SK-N-SH (cell line): ENCODE results near the gene NIPAL1. TPM values are rescaled to one million over a fixed set of nuclear protein-coding genes. Genes with fewer than 3 reads are reported as not detected.

Experiments
- CTCF ChIA-PET: fragments of 300-600, 350-600 bp; formaldehyde crosslinking; extraction: SDS; loops from one replicate; lab custom pipeline; 2021; lab: Yijun Ruan, JAX
- POLR2A ChIA-PET: fragments of 350-600 bp; sonication (Branson Sonifier 250); formaldehyde crosslinking; extraction: SDS; loops from one replicate; lab custom pipeline; 2020; ENCODE audit warnings: antibody characterized with exemption, inconsistent platforms; lab: Yijun Ruan, JAX
- DNase-seq: peaks from one replicate; pipeline ENCODE4 v3.0.0; 2012
- H2AFZ ChIP-seq: fragments of 200-600 bp; sonication (generic); 2 replicates; pipeline ENCODE4 v1.8.1; 2016; ENCODE audit warnings: antibody characterized with exemption, mild to moderate bottlenecking, low read depth
- H3F3A ChIP-seq: fragments of 200-600 bp; sonication (generic); replicated peaks from 2 replicates; pipeline ENCODE3; 2016; ENCODE audit warnings: antibody characterized with exemption, mild to moderate bottlenecking; ENCODE audit not compliant: insufficient read depth
- H3K27ac ChIP-seq, 2 experiments: fragments of 200-500 bp in 1 of 2; fragments of 200-600 bp in 1 of 2; sonication (Bioruptor generic) in 1 of 2; sonication (generic), shearing (Covaris generic) in 1 of 2; 2 replicates each; pipeline versions ENCODE4 v1.5.1 to v1.6.1; 2014 to 2016; ENCODE audit warnings: low read depth in 2 of 2, inconsistent platforms in 1 of 2, low read length in 1 of 2, mild to moderate bottlenecking in 1 of 2, mixed read lengths in 1 of 2
- H3K27me3 ChIP-seq: fragments of 200-600 bp; sonication (generic), shearing (Covaris generic); 2 replicates; pipeline ENCODE4 v1.6.1; 2016; ENCODE audit warnings: mixed run types; ENCODE audit not compliant: insufficient read depth
- H3K36me3 ChIP-seq, 2 experiments: fragments of 200-500 bp in 1 of 2; fragments of 200-600 bp in 1 of 2; sonication (Bioruptor generic) in 1 of 2; sonication (generic) in 1 of 2; replicated peaks in 1 of 2; 2 replicates each; pipeline versions ENCODE3 to v1.5.1; 2014 to 2016; ENCODE audit warnings: low read length in 1 of 2, mild to moderate bottlenecking in 1 of 2; ENCODE audit not compliant: insufficient read depth in 2 of 2, control insufficient read depth in 1 of 2
- H3K4me1 ChIP-seq, 2 experiments: fragments of 200-500 bp in 1 of 2; fragments of 200-600 bp in 1 of 2; sonication (Bioruptor generic) in 1 of 2; sonication (generic), shearing (Covaris generic) in 1 of 2; 2 replicates each; pipeline versions ENCODE4 v1.5.1 to v1.6.1; 2014 to 2016; ENCODE audit warnings: low read depth in 1 of 2, low read length in 1 of 2, mixed run types in 1 of 2; ENCODE audit not compliant: insufficient read depth in 2 of 2, control insufficient read depth in 1 of 2
- H3K4me2 ChIP-seq: fragments of 200-600 bp; sonication (generic), shearing (Covaris generic); 2 replicates; pipeline ENCODE4 v1.6.1; 2017; ENCODE audit warnings: mixed run types
- H3K4me3 ChIP-seq, 2 experiments: fragments of 200-500 bp in 1 of 2; fragments of 200-600 bp in 1 of 2; sonication (Bioruptor generic) in 1 of 2; sonication (generic), shearing (Covaris generic) in 1 of 2; 2 replicates each; pipeline versions ENCODE4 v1.5.1 to v1.8.1; 2014 to 2016; ENCODE audit warnings: low read depth in 2 of 2, inconsistent platforms in 1 of 2, low read length in 1 of 2, mild to moderate bottlenecking in 1 of 2, mixed read lengths in 1 of 2, moderate library complexity in 1 of 2
- H3K79me2 ChIP-seq: fragments of 200-600 bp; sonication (generic); 2 replicates; pipeline ENCODE4 v1.8.1; 2017; ENCODE audit warnings: mild to moderate bottlenecking; ENCODE audit not compliant: insufficient read depth
- H3K9ac ChIP-seq: fragments of 200-600 bp; sonication (generic); 2 replicates; pipeline ENCODE4 v1.6.1; 2017; ENCODE audit warnings: mixed run types
- H3K9me2 ChIP-seq: fragments of 200-600 bp; sonication (generic); 2 replicates; pipeline ENCODE4 v1.6.1; 2017; ENCODE audit warnings: mixed run types
- H3K9me3 ChIP-seq: fragments of 200-600 bp; sonication (generic); 2 replicates; pipeline ENCODE4 v1.6.1; 2017; ENCODE audit warnings: mixed run types, mild to moderate bottlenecking, moderate library complexity
- H4K20me1 ChIP-seq: fragments of 200-600 bp; sonication (generic); 2 replicates; pipeline ENCODE4 v1.6.1; 2017; ENCODE audit warnings: mild to moderate bottlenecking, mixed run types; ENCODE audit not compliant: insufficient read depth
- CHD2 ChIP-seq: fragments of 150-350 bp; IDR thresholded peaks from 2 replicates; pipeline ENCODE4 v1.6.1; 2018; ENCODE audit warnings: low read length; ENCODE audit not compliant: partially characterized antibody
- FOXJ3 ChIP-seq: sonication (generic); formaldehyde crosslinking; IDR thresholded peaks from 2 replicates; pipeline ENCODE4 v1.5.1; 2020; ENCODE audit warnings: mild to moderate bottlenecking, missing genetic modification reagents
- FOXM1 ChIP-seq: IDR thresholded peaks from 2 replicates; pipeline ENCODE4 v1.4.0; 2012; ENCODE audit warnings: low read depth, mild to moderate bottlenecking
- GATA2 ChIP-seq: sonication (generic); formaldehyde crosslinking; IDR thresholded peaks from 2 replicates; pipeline ENCODE4 v1.5.0; 2020; ENCODE audit warnings: mild to moderate bottlenecking, missing genetic modification reagents
- NRF1 ChIP-seq: IDR thresholded peaks from 2 replicates; pipeline ENCODE4 v1.6.1; 2012; ENCODE audit warnings: low read depth, mild to moderate bottlenecking, low read length
- RXRA ChIP-seq: IDR thresholded peaks from 2 replicates; pipeline ENCODE4 v1.4.0; 2012; ENCODE audit warnings: low read depth, mild to moderate bottlenecking, borderline replicate concordance
- SIN3A ChIP-seq: IDR thresholded peaks from 2 replicates; pipeline ENCODE4 v1.6.1; 2012; ENCODE audit warnings: low read depth, mild to moderate bottlenecking, low read length, moderate library complexity, borderline replicate concordance
- TEAD4 ChIP-seq: IDR thresholded peaks from 2 replicates; pipeline ENCODE4 v1.4.0; 2012; ENCODE audit warnings: mild to moderate bottlenecking, borderline replicate concordance; ENCODE audit not compliant: insufficient read depth
- YY1 ChIP-seq: IDR thresholded peaks from 2 replicates; pipeline ENCODE4 v1.4.0; 2012; ENCODE audit warnings: low read depth, mild to moderate bottlenecking
- WGBS: methylation state at CpG from one replicate; pipeline ENCODE4 v1.1.6; 2017; ENCODE audit warnings: low lambda C conversion rate; 5-methylcytosine and 5-hydroxymethylcytosine counted together
- polyA plus RNA-seq, 3 experiments: library from polyadenylated mRNA; depleted of rRNA; stranded (reverse); fragments of >200 nt; gene quantifications; 2 replicates each; pipeline ENCODE4 v1.2.3, GENCODE V29; 2012
- TF ChIP-seq, protein P1 (sequence below): IDR thresholded peaks from 2 replicates; pipeline ENCODE4 v1.4.0; 2012; ENCODE audit warnings: low read depth
- TF ChIP-seq, protein P2 (sequence below): fragments of 200-600 bp; sonication (generic); IDR thresholded peaks from 2 replicates; pipeline ENCODE4 v1.6.1; 2017; ENCODE audit warnings: antibody characterized with exemption, mild to moderate bottlenecking, moderate library complexity
- TF ChIP-seq, protein P3 (sequence below): IDR thresholded peaks from 2 replicates; pipeline ENCODE4; 2012
- TF ChIP-seq, protein P4 (sequence below): fragments of 150-350 bp; IDR thresholded peaks from 2 replicates; pipeline ENCODE4 v1.6.1; 2016; ENCODE audit warnings: mild to moderate bottlenecking, low read depth, low read length
- TF ChIP-seq, protein P5 (sequence below): IDR thresholded peaks from 2 replicates; pipeline ENCODE4 v1.4.0; 2012; ENCODE audit warnings: low read depth, borderline replicate concordance

NIPAL1 gene
- polyA plus RNA-seq, 1 of the 3 experiments (the other 2 are of a cell fraction), result 1.8 TPM

DNA sequence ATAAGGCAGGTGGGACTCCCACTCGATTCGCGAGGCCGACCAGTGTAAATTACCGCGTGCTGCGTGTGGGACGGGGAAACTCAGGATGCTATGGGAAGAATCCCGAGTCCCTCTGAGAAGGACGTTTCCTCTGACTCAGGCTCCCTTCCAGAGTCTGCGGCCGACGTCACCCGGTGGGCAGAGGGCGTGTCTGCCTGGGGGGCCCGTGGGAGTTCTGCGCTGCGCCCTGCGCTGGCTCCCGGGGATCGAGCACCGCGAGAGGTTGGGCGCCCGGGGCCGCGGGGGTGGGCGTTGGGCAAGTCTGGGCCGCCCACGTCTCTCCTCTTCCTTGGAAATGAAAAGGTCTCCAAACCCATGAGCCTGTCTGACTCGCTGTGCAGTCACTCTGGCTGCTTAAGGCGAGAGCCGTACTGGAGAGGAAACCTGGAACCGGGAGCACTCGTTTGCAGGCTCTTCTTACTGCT, 568 bp downstream of the NIPAL1 start:
- H3K4me2 ChIP-seq, result peak overlapping the region; percentile 85
- peak; percentile 68 for DNase-seq
- POLR2A ChIA-PET, result no interaction called here
- TF ChIP-seq FOXM1, result no peak
- TF ChIP-seq, protein P1, sequence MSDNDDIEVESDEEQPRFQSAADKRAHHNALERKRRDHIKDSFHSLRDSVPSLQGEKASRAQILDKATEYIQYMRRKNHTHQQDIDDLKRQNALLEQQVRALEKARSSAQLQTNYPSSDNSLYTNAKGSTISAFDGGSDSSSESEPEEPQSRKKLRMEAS, result 0 out of 2 replicates have a peak, but pooled peaks have one; percentile 44
- TF ChIP-seq, protein P2, sequence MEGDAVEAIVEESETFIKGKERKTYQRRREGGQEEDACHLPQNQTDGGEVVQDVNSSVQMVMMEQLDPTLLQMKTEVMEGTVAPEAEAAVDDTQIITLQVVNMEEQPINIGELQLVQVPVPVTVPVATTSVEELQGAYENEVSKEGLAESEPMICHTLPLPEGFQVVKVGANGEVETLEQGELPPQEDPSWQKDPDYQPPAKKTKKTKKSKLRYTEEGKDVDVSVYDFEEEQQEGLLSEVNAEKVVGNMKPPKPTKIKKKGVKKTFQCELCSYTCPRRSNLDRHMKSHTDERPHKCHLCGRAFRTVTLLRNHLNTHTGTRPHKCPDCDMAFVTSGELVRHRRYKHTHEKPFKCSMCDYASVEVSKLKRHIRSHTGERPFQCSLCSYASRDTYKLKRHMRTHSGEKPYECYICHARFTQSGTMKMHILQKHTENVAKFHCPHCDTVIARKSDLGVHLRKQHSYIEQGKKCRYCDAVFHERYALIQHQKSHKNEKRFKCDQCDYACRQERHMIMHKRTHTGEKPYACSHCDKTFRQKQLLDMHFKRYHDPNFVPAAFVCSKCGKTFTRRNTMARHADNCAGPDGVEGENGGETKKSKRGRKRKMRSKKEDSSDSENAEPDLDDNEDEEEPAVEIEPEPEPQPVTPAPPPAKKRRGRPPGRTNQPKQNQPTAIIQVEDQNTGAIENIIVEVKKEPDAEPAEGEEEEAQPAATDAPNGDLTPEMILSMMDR, result no peak
- no peak for TF ChIP-seq SIN3A
- TF ChIP-seq TEAD4, result no peak
- TF ChIP-seq NRF1, result peak; percentile 11; the same call in 1 of the 2 replicates
- TF ChIP-seq, protein P3, sequence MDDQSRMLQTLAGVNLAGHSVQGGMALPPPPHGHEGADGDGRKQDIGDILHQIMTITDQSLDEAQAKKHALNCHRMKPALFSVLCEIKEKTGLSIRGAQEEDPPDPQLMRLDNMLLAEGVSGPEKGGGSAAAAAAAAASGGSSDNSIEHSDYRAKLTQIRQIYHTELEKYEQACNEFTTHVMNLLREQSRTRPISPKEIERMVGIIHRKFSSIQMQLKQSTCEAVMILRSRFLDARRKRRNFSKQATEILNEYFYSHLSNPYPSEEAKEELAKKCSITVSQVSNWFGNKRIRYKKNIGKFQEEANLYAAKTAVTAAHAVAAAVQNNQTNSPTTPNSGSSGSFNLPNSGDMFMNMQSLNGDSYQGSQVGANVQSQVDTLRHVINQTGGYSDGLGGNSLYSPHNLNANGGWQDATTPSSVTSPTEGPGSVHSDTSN, result no peak
- TF ChIP-seq, protein P4, sequence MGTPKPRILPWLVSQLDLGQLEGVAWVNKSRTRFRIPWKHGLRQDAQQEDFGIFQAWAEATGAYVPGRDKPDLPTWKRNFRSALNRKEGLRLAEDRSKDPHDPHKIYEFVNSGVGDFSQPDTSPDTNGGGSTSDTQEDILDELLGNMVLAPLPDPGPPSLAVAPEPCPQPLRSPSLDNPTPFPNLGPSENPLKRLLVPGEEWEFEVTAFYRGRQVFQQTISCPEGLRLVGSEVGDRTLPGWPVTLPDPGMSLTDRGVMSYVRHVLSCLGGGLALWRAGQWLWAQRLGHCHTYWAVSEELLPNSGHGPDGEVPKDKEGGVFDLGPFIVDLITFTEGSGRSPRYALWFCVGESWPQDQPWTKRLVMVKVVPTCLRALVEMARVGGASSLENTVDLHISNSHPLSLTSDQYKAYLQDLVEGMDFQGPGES, result no peak
- TF ChIP-seq RXRA, result no peak
- peak; percentile 18 for TF ChIP-seq CHD2
- no peak for TF ChIP-seq YY1
- TF ChIP-seq, protein P5, sequence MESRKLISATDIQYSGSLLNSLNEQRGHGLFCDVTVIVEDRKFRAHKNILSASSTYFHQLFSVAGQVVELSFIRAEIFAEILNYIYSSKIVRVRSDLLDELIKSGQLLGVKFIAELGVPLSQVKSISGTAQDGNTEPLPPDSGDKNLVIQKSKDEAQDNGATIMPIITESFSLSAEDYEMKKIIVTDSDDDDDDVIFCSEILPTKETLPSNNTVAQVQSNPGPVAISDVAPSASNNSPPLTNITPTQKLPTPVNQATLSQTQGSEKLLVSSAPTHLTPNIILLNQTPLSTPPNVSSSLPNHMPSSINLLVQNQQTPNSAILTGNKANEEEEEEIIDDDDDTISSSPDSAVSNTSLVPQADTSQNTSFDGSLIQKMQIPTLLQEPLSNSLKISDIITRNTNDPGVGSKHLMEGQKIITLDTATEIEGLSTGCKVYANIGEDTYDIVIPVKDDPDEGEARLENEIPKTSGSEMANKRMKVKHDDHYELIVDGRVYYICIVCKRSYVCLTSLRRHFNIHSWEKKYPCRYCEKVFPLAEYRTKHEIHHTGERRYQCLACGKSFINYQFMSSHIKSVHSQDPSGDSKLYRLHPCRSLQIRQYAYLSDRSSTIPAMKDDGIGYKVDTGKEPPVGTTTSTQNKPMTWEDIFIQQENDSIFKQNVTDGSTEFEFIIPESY, result peak; percentile 22; the same call in 1 of the 2 replicates
- no peak for TF ChIP-seq FOXJ3
- TF ChIP-seq GATA2, result no peak
- peak overlapping the region in 1 of 2 experiments; percentile 51; a peak in 3 of 4 replicates for H3K27ac ChIP-seq
- no peaks in the 10 kb centered on the region for H4K20me1 ChIP-seq
- H2AFZ ChIP-seq, result peak overlapping the region; percentile 89
- H3K79me2 ChIP-seq, result no peaks in the 10 kb centered on the region
- H3K9me2 ChIP-seq, result no peaks in the 10 kb centered on the region
- H3K36me3 ChIP-seq, result no peaks in the 10 kb centered on the region
- peak overlapping the region; percentile 70 for H3K9ac ChIP-seq
- no peaks in the 10 kb centered on the region for H3K27me3 ChIP-seq
- H3K4me3 ChIP-seq, result peak overlapping the region; percentile 87 to 88
- peaks cover 6% of the 10 kb centered on the region for H3F3A ChIP-seq
- CTCF ChIA-PET, result interaction anchor here (1.5 to 3.2 kb wide), 4 partner anchors 8 to 70 kb away, joined by 3 to 12 read pairs (median 6); no protein-coding TSS in a partner anchor
- no peaks in the 10 kb centered on the region for H3K9me3 ChIP-seq
- H3K4me1 ChIP-seq, result peaks cover 0 to 10% of the 10 kb centered on the region in 2 experiments; a peak in 1 of 4 replicates
- WGBS, result 4% methylated on average over 18 of the region's 35 CpGs
